ENCODE data around the gene GNAT3. TPM values are rescaled to one million over a fixed set of nuclear protein-coding genes. Genes with fewer than 3 reads are reported as not detected.

GNAT3 gene
- total and polyA plus RNA-seq, 7 donors, result not detected

DNA sequence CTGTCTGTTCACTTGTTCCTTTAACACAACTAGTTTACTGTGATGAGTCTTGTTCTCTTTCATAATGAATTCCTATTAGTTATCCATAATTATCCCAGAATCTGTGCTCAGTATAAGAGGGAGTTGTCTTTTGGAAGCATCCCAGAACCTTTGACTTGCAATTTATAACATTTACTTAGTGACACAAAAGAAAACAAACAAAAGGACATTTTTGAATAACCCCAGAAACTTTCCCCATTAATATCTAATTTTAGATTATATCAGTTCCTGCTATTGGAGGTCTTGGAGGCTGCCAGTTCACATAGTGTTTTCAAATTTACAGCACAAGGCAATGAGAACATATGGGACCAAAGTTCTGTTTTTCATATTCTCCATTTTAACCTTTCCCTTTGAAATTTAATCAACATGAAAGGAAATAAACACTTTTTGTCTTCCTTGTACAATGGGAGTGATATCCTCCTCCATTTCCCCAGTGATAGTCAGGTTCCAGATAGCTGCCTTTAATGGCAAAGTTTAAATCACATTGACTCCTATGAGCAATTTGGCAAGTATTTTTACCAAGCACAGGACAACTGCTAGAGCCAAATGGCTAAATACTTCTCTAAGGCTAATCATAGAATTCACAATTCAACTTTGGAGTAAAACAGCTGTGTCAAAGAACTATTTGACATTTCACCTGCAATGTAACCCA lies 37.1 kb upstream of the GNAT3 start:
- peaks cover 0 to 9% (median 0%) of the 10 kb centered on the region in 4 donors for H3K9me3 ChIP-seq
- H3K27ac ChIP-seq, result no peak overlapping the region
- no peaks in the 10 kb centered on the region for H3K36me3 ChIP-seq
- no peaks in the 10 kb centered on the region for H3K27me3 ChIP-seq
- no peak for TF ChIP-seq POLR2AphosphoS5 (IDR thresholded peaks at IDR 0.05)
- TF ChIP-seq, protein P1, sequence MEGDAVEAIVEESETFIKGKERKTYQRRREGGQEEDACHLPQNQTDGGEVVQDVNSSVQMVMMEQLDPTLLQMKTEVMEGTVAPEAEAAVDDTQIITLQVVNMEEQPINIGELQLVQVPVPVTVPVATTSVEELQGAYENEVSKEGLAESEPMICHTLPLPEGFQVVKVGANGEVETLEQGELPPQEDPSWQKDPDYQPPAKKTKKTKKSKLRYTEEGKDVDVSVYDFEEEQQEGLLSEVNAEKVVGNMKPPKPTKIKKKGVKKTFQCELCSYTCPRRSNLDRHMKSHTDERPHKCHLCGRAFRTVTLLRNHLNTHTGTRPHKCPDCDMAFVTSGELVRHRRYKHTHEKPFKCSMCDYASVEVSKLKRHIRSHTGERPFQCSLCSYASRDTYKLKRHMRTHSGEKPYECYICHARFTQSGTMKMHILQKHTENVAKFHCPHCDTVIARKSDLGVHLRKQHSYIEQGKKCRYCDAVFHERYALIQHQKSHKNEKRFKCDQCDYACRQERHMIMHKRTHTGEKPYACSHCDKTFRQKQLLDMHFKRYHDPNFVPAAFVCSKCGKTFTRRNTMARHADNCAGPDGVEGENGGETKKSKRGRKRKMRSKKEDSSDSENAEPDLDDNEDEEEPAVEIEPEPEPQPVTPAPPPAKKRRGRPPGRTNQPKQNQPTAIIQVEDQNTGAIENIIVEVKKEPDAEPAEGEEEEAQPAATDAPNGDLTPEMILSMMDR (IDR thresholded peaks at IDR 0.05), result no peak
- peaks cover 0 to 10% (median 0%) of the 10 kb centered on the region in 4 donors for H3K4me1 ChIP-seq
- intact Hi-C loops (cut with DNase I), result no loop called here
- no peak for DNase-seq
- no peak overlapping the region for H3K4me3 ChIP-seq

DNA sequence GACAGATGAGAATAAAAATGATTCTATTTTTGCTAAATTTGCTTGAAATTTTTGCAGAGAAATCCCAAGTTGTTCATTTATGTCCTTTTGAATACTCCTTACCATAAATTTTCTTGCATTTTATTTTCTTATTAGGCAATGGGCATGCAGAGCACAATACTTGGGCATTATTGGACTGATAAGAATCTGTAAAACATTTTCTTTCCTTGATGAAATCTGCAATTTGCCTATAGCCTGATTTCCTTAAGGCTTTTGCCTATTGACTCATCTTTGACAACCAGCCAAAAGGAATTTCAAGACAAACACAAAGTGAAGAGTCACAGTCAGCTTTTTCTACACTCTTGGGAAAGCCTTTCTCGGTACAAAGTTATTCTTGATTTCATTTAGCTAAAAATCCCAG lies 30.5 kb upstream of the GNAT3 start:
- Histone ChIP-seq H3K4me3 (no peak overlapping the region), H3K4me1 (no peaks in the 10 kb centered on the region), H3K27me3 (no peaks in the 10 kb centered on the region), H3K36me3 (no peaks in the 10 kb centered on the region), H3K9me3 (peaks cover 0 to 9% (median 0%) of the 10 kb centered on the region in 4 donors), H3K27ac (no peak overlapping the region)
- TF ChIP-seq EP300 (IDR thresholded peaks at IDR 0.05) (no peak), POLR2A (IDR thresholded peaks at IDR 0.05) (no peak), POLR2AphosphoS5 (IDR thresholded peaks at IDR 0.05) (no peak)
- TF ChIP-seq, protein P1 (IDR thresholded peaks at IDR 0.05), result no peak
- intact Hi-C loops (cut with DNase I), result no loop called here
- no peak for DNase-seq
- WGBS, 2 donors, result 72 to 80% methylated on average over 1 of the region's 1 CpG

DNA sequence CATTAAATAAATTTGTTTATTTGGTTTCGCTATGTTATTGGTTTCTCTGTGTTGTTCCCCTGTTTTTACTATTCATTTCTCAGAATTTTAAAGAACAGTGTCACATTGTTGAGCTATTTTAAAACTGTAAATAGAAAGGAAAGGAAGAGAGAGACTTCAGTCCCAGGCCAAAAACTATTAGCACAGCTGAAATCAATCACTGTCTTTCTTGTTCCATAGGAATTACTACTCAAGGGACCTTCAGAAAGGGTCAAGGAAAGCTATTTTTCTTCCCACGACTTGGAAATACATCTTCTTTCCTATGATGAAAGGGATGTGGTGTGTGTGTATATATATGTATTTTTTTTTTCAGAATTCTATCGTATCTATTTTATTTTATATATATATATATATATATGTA lies 29.0 kb upstream of the GNAT3 start:
- Histone ChIP-seq H3K27me3 (no peaks in the 10 kb centered on the region), H3K4me1 (no peaks in the 10 kb centered on the region), H3K4me3 (no peak overlapping the region), H3K9me3 (peaks cover 0 to 7% (median 0%) of the 10 kb centered on the region in 4 donors), H3K27ac (no peak overlapping the region), H3K36me3 (no peaks in the 10 kb centered on the region)
- TF ChIP-seq, protein P1 (IDR thresholded peaks at IDR 0.05), result no peak
- TF ChIP-seq POLR2A (IDR thresholded peaks at IDR 0.05) (no peak), EP300 (IDR thresholded peaks at IDR 0.05) (no peak), POLR2AphosphoS5 (IDR thresholded peaks at IDR 0.05) (no peak)
- DNase-seq, result no peak
- intact Hi-C loops (cut with DNase I), result no loop called here
- whole genome bisulfite sequencing, 2 donors, result 75 to 76% methylated on average over 3 of the region's 3 CpGs

DNA sequence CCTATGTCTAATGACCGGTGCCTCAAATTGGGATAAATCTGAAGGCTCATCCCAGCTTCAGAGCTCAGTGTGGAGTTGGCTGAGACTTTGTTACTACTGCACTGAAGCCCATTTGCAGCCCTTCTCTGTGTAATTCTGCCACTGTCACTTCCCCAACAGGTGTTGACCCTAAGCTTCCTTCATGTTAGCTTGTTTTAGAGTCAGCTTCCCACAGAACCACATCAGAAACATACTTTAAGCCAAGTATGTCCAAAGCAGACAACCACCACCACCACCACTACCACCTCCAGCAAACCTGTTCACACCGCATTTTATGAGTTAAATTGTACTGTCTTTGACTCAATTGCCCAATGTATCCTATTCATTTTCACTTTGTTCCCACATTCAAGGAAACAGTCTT lies 25.2 kb upstream of the GNAT3 start:
- no peaks in the 10 kb centered on the region for H3K27me3 ChIP-seq
- no peak for DNase-seq
- no peaks in the 10 kb centered on the region for H3K36me3 ChIP-seq
- no peak overlapping the region for H3K4me3 ChIP-seq
- no peak overlapping the region for H3K27ac ChIP-seq
- WGBS, 2 donors, result 82 to 91% methylated on average over 2 of the region's 2 CpGs
- H3K4me1 ChIP-seq, result no peaks in the 10 kb centered on the region
- TF ChIP-seq, protein P1 (IDR thresholded peaks at IDR 0.05), result no peak
- no peak for TF ChIP-seq POLR2A (IDR thresholded peaks at IDR 0.05)
- TF ChIP-seq POLR2AphosphoS5 (IDR thresholded peaks at IDR 0.05), result no peak
- no peak for TF ChIP-seq EP300 (IDR thresholded peaks at IDR 0.05)
- intact Hi-C loops (cut with DNase I), result no loop called here
- no peaks in the 10 kb centered on the region for H3K9me3 ChIP-seq

DNA sequence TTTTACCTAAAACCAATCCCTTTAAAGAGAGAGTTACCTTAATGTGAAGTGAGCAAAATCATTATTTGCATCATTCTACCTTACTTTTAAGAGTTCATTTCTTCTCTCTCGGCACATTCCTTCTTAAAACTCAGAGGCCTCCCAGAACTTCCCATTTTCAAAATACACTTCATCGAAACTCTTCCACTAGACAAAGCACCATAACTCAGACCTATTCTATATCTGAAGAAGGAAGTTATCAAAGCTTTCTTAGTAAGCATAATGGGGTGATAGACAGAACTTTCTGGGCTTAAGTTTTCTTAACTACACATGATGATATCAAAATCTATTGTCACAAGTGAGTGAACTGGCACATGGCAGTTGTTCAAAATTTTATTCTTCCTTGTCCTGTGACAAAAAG lies 24.6 kb upstream of the GNAT3 start:
- Histone ChIP-seq H3K4me1 (no peaks in the 10 kb centered on the region), H3K4me3 (no peak overlapping the region), H3K9me3 (no peaks in the 10 kb centered on the region), H3K27ac (no peak overlapping the region), H3K27me3 (no peaks in the 10 kb centered on the region), H3K36me3 (no peaks in the 10 kb centered on the region)
- intact Hi-C loops (cut with DNase I), result no loop called here
- 73 to 90% methylated on average over 2 of the region's 2 CpGs for WGBS, 2 donors
- DNase-seq, result no peak
- TF ChIP-seq POLR2AphosphoS5 (IDR thresholded peaks at IDR 0.05) (no peak), EP300 (IDR thresholded peaks at IDR 0.05) (no peak), POLR2A (IDR thresholded peaks at IDR 0.05) (no peak)
- TF ChIP-seq, protein P1 (IDR thresholded peaks at IDR 0.05), result no peak

Measured in sigmoid colon (tissue), 7 donors.